Suprapubic skin (tissue), 3 donors: Measurements from ENCODE around the gene FNIP1.

ENCODE experiments used
- CTCF ChIP-seq, 2 donors: fragments of 200-600 bp in 1 of 2; fragments of 450-650 bp in 1 of 2; sonication (generic) in 1 of 2; IDR thresholded peaks; one replicate each; pipeline ENCODE4 v1.5.1; 2016 to 2019; ENCODE audit warnings: antibody characterized with exemption in 2 of 2, mild to moderate bottlenecking in 1 of 2, moderate library complexity in 1 of 2
- EP300 ChIP-seq: sonication (generic); formaldehyde crosslinking; IDR thresholded peaks from one replicate; pipeline ENCODE4 v1.6.1; 2017; ENCODE audit warnings: antibody characterized with exemption

DNA sequence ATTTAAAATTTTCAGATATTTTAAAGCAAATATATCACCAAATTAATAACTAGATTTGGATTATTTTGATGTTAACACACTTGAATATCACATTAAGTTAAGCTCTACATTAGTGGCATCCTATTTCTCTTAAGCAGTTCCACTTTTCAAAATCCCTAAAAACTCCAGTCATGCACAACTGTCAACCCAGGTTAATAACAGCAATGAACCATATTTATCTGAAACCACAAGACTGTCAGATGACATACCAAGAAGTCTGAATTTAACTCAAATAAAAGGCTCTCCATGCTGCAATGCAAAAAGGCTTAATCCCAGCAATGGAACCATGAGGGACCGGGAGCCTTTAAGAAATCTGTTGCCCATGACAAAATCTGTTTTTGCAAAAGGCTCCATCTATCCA is 27.5 kb downstream of the FNIP1 start:
- no peak for TF ChIP-seq CTCF (IDR thresholded peaks at IDR 0.05)
- no peak for TF ChIP-seq EP300
